ENCODE data around the gene SNX3. TPM values are rescaled to one million over a fixed set of nuclear protein-coding genes. Genes with fewer than 3 reads are reported as not detected.
A peak's percentile ranks its signal among the peaks of the same experiment; 100 is the strongest.

The SNX3 gene
- polyA plus RNA-seq, 1 donor from 2014 or later: 135 TPM

DNA sequence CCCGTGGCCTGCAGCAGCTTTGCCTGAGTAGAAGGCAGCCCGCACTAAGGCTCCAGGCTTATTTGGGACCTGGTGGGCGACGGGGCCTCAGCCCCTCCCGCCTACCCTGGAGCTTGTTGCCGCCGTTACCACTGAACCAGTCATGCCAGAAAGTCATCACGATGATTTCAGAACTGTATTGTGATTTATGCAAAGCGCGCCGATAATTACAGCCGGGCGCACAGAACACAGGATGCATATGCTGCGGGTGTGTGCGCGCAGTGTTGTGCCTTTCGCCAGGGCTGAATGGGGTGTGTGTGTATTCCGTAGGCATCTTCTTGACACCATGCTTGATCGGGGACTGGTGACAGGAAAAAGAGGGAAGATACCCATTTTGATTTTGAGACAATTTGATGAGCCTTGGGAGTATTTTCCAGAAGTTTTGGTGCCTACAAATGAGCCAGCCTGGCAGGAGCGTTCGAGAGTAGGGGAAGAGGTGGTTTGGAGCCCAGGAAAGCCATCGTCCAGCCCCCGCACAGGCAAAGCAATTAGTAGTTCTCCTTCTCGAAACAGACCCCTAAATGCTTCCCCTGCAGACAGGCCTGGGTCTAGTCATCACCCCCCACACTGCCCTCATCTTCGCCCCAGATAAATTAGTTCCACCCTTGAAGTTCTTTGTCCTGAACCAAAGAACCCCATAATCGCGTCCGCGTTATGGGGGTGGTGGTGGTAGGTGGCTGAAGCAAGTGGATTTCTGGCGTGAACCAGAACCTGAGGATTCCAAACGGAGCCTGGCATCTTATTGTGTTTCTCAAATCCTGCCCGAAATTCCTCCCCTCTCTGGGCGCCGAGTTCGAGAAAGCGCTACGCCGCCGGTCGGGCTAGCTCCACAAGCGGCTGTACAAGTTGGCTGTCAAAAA, 96.9 kb downstream of the SNX3 start:
- Histone ChIP-seq H3K27me3 (ENCODE audit: insufficient read depth, low read depth, low read length) (peaks cover 100% of the 10 kb centered on the region), H3K4me2 (ENCODE audit: low read length) (no peak overlapping the region)

DNA sequence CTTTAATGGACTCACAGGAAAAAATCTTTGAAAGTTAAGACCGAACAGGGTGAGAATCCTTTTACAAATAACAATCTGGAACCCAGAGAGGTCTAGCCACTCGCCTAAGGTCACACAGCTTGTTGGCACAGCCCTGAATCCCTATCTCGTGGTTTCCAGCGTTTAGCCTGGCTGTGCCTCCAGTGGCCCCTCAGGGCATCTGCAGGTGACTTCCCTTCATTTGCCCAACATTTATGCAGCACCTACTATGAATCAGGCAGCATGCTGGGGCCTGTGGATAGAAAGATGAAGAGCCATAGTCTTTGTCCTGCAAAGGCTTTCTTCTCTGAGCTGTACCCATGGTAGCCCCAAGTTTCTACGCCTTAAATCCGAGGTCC, 97.6 kb downstream of the SNX3 start:
- H3K9me3 ChIP-seq (ENCODE audit: low read length): no peaks in the 10 kb centered on the region
- no peak overlapping the region for H2AFZ ChIP-seq (ENCODE audit: low read depth, low read length)
- H3K4me2 ChIP-seq (ENCODE audit: low read length): no peak overlapping the region
- H3K9me2 ChIP-seq (ENCODE audit: insufficient read depth, low read length): no peaks in the 10 kb centered on the region
- H3K4me3 ChIP-seq (ENCODE audit: low read length): no peak overlapping the region
- no peak overlapping the region for H3K9ac ChIP-seq (ENCODE audit: low read length)
- no peak overlapping the region for H3K27ac ChIP-seq (ENCODE audit: low read length)
- H3F3A ChIP-seq (ENCODE audit: insufficient read depth, low read length, poor library complexity, severe bottlenecking): no peaks in the 10 kb centered on the region
- no peaks in the 10 kb centered on the region for H3K36me3 ChIP-seq (ENCODE audit: insufficient read depth, low read length)
- TF ChIP-seq TAF1 (IDR thresholded peaks at IDR 0.05; ENCODE audit: low read depth): no peak
- TF ChIP-seq MXI1 (conservative IDR thresholded peaks at IDR 0.05; ENCODE audit: poor library complexity, severe bottlenecking): no peak
- TF ChIP-seq RAD21 (conservative IDR thresholded peaks at IDR 0.05): no peak
- TF ChIP-seq, protein P1, sequence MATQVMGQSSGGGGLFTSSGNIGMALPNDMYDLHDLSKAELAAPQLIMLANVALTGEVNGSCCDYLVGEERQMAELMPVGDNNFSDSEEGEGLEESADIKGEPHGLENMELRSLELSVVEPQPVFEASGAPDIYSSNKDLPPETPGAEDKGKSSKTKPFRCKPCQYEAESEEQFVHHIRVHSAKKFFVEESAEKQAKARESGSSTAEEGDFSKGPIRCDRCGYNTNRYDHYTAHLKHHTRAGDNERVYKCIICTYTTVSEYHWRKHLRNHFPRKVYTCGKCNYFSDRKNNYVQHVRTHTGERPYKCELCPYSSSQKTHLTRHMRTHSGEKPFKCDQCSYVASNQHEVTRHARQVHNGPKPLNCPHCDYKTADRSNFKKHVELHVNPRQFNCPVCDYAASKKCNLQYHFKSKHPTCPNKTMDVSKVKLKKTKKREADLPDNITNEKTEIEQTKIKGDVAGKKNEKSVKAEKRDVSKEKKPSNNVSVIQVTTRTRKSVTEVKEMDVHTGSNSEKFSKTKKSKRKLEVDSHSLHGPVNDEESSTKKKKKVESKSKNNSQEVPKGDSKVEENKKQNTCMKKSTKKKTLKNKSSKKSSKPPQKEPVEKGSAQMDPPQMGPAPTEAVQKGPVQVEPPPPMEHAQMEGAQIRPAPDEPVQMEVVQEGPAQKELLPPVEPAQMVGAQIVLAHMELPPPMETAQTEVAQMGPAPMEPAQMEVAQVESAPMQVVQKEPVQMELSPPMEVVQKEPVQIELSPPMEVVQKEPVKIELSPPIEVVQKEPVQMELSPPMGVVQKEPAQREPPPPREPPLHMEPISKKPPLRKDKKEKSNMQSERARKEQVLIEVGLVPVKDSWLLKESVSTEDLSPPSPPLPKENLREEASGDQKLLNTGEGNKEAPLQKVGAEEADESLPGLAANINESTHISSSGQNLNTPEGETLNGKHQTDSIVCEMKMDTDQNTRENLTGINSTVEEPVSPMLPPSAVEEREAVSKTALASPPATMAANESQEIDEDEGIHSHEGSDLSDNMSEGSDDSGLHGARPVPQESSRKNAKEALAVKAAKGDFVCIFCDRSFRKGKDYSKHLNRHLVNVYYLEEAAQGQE (IDR thresholded peaks at IDR 0.05; ENCODE audit: borderline replicate concordance): no peak
- no peak for TF ChIP-seq SMC3 (conservative IDR thresholded peaks at IDR 0.05; ENCODE audit: poor library complexity)
- TF ChIP-seq, protein P2, sequence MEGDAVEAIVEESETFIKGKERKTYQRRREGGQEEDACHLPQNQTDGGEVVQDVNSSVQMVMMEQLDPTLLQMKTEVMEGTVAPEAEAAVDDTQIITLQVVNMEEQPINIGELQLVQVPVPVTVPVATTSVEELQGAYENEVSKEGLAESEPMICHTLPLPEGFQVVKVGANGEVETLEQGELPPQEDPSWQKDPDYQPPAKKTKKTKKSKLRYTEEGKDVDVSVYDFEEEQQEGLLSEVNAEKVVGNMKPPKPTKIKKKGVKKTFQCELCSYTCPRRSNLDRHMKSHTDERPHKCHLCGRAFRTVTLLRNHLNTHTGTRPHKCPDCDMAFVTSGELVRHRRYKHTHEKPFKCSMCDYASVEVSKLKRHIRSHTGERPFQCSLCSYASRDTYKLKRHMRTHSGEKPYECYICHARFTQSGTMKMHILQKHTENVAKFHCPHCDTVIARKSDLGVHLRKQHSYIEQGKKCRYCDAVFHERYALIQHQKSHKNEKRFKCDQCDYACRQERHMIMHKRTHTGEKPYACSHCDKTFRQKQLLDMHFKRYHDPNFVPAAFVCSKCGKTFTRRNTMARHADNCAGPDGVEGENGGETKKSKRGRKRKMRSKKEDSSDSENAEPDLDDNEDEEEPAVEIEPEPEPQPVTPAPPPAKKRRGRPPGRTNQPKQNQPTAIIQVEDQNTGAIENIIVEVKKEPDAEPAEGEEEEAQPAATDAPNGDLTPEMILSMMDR (IDR thresholded peaks at IDR 0.05; ENCODE audit: poor library complexity, severe bottlenecking): no peak
- no peak for TF ChIP-seq EZH2 (IDR thresholded peaks at IDR 0.05; ENCODE audit: borderline replicate concordance, insufficient read depth, low read length, poor library complexity, severe bottlenecking)
- TF ChIP-seq EP300 (conservative IDR thresholded peaks at IDR 0.05; ENCODE audit: poor library complexity, severe bottlenecking): no peak
- TF ChIP-seq POLR2AphosphoS5 (IDR thresholded peaks at IDR 0.05): no peak
- peaks cover 37% of the 10 kb centered on the region for H3K79me2 ChIP-seq (replicated peaks; ENCODE audit: insufficient read depth, low read length)
- H4K20me1 ChIP-seq (ENCODE audit: insufficient read depth): no peaks in the 10 kb centered on the region
- peaks cover 100% of the 10 kb centered on the region for H3K27me3 ChIP-seq (ENCODE audit: insufficient read depth, low read depth, low read length)

More for the DNA sequence above, 96.9 kb downstream of the SNX3 start:
- H3K79me2 ChIP-seq (replicated peaks; ENCODE audit: insufficient read depth, low read length): peaks cover 39% of the 10 kb centered on the region
- H3K9me2 ChIP-seq (ENCODE audit: insufficient read depth, low read length): no peaks in the 10 kb centered on the region
- no peak for TF ChIP-seq EP300 (conservative IDR thresholded peaks at IDR 0.05; ENCODE audit: poor library complexity, severe bottlenecking)
- TF ChIP-seq RAD21 (conservative IDR thresholded peaks at IDR 0.05): no peak
- TF ChIP-seq POLR2AphosphoS5 (IDR thresholded peaks at IDR 0.05): no peak
- TF ChIP-seq, protein P2 (IDR thresholded peaks at IDR 0.05; ENCODE audit: poor library complexity, severe bottlenecking): no peak
- TF ChIP-seq SMC3 (conservative IDR thresholded peaks at IDR 0.05; ENCODE audit: poor library complexity): no peak
- TF ChIP-seq MXI1 (conservative IDR thresholded peaks at IDR 0.05; ENCODE audit: poor library complexity, severe bottlenecking): no peak
- no peak for TF ChIP-seq TAF1 (IDR thresholded peaks at IDR 0.05; ENCODE audit: low read depth)
- TF ChIP-seq EZH2 (IDR thresholded peaks at IDR 0.05; ENCODE audit: borderline replicate concordance, insufficient read depth, low read length, poor library complexity, severe bottlenecking): no peak
- TF ChIP-seq, protein P1 (IDR thresholded peaks at IDR 0.05; ENCODE audit: borderline replicate concordance): no peak
- no peak overlapping the region for H3K27ac ChIP-seq (ENCODE audit: low read length)
- no peaks in the 10 kb centered on the region for H4K20me1 ChIP-seq (ENCODE audit: insufficient read depth)
- H2AFZ ChIP-seq (ENCODE audit: low read depth, low read length): no peak overlapping the region
- H3F3A ChIP-seq (ENCODE audit: insufficient read depth, low read length, poor library complexity, severe bottlenecking): no peaks in the 10 kb centered on the region
- no peaks in the 10 kb centered on the region for H3K36me3 ChIP-seq (ENCODE audit: insufficient read depth, low read length)
- no peak overlapping the region for H3K9ac ChIP-seq (ENCODE audit: low read length)
- H3K4me3 ChIP-seq (ENCODE audit: low read length): peak overlapping the region; percentile 61
- no peaks in the 10 kb centered on the region for H3K9me3 ChIP-seq (ENCODE audit: low read length)
